ENCODE data around the gene CRISP2. TPM values are rescaled to one million over a fixed set of nuclear protein-coding genes. Genes with fewer than 3 reads are reported as not detected.

Gene CRISP2
- total and polyA plus RNA-seq, 8 donors, result 0.34 to 0.66 (median 0.51) TPM; not detected in 2

DNA sequence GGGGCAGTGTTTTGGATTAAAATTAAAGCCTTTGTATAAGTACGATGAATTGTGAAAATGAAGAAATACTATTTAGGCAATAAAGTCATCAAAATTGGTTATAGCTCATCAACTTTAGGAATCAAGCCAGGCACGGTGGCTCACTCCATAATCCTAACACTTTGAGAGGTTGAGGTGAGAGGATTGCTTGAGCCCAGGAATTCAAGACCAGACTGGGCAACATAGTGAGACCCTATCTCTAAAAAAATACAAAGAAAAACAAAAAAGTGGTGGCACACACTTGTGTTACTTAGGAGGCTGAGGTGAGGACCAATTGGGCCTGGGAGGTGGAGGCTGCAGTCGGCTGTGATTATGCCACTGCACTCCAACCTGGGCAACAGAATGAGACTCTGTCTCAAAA is 68.2 kb downstream of the CRISP2 start:
- ATAC-seq (no peak), DNase-seq (no peak)
- H3K9me3 ChIP-seq, result no peaks in the 10 kb centered on the region
- TF ChIP-seq, protein P1, sequence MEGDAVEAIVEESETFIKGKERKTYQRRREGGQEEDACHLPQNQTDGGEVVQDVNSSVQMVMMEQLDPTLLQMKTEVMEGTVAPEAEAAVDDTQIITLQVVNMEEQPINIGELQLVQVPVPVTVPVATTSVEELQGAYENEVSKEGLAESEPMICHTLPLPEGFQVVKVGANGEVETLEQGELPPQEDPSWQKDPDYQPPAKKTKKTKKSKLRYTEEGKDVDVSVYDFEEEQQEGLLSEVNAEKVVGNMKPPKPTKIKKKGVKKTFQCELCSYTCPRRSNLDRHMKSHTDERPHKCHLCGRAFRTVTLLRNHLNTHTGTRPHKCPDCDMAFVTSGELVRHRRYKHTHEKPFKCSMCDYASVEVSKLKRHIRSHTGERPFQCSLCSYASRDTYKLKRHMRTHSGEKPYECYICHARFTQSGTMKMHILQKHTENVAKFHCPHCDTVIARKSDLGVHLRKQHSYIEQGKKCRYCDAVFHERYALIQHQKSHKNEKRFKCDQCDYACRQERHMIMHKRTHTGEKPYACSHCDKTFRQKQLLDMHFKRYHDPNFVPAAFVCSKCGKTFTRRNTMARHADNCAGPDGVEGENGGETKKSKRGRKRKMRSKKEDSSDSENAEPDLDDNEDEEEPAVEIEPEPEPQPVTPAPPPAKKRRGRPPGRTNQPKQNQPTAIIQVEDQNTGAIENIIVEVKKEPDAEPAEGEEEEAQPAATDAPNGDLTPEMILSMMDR (IDR thresholded peaks at IDR 0.05), result no peak
- no peak overlapping the region for H3K27ac ChIP-seq
- H3K27me3 ChIP-seq, result no peaks in the 10 kb centered on the region
- no peaks in the 10 kb centered on the region for H3K36me3 ChIP-seq
- H3K4me3 ChIP-seq, result no peak overlapping the region
- H3K4me1 ChIP-seq, result no peaks in the 10 kb centered on the region
- intact Hi-C loops (cut with DNase I), result no loop called here

Other genes with a start within 250 kb of the CRISP2 start
- not detected for gene GLYATL3, start 213.6 kb downstream of the CRISP2 start, total RNA-seq
- not detected for gene GLYATL3, start 213.6 kb downstream of the CRISP2 start, polyA plus RNA-seq (ENCODE audit: insufficient read length in 6 of 6)
- gene C6orf141, start 162.9 kb downstream of the CRISP2 start, total RNA-seq, result 1 to 10 TPM; 7.0 to 10.0 TPM
- 1 to 10 TPM; 3.0 to 6.3 (median 4.7) TPM for gene C6orf141, start 162.9 kb downstream of the CRISP2 start, polyA plus RNA-seq (ENCODE audit: insufficient read length in 6 of 6)
- gene RHAG, start 76.7 kb downstream of the CRISP2 start, total RNA-seq, result not detected
- gene RHAG, start 76.7 kb downstream of the CRISP2 start, polyA plus RNA-seq (ENCODE audit: insufficient read length in 6 of 6), result 1 to 10 TPM; 1.4 to 2.2 (median 1.9) TPM
- not detected for gene CRISP3, start 30.8 kb upstream of the CRISP2 start, total RNA-seq
- 1 to 10 TPM in 1 of 6 donors, under 1 TPM in 5; 0.23 to 1.9 (median 0.36) TPM for gene CRISP3, start 30.8 kb upstream of the CRISP2 start, polyA plus RNA-seq (ENCODE audit: insufficient read length in 6 of 6)
- gene PGK2, start 73.7 kb upstream of the CRISP2 start, total RNA-seq, result not detected
- under 1 TPM in 1 of 6 donors, not detected in 5; 0.08 TPM for gene PGK2, start 73.7 kb upstream of the CRISP2 start, polyA plus RNA-seq (ENCODE audit: insufficient read length in 6 of 6)
- not detected for gene CRISP1, start 153.0 kb upstream of the CRISP2 start, total RNA-seq
- gene CRISP1, start 153.0 kb upstream of the CRISP2 start, polyA plus RNA-seq (ENCODE audit: insufficient read length in 6 of 6), result not detected

All from left lung (tissue), 10 donors.